A673 (cell line): ENCODE data around the gene NAB2. TPM values are rescaled to one million over a fixed set of nuclear protein-coding genes. Genes with fewer than 3 reads are reported as not detected.

ENCODE experiments used
- BruUV-seq: library from RNA; stranded (reverse); fragments of 400-500 nt; replicated peaks from 2 replicates; lab custom pipeline; 2021; lab: Mats Ljungman, UMichigan
- CTCF ChIA-PET: fragments of 300-600 bp; sonication (Branson Sonifier 250); formaldehyde crosslinking; loops from one replicate; lab custom pipeline; 2022; ENCODE audit warnings: antibody characterized with exemption; lab: Charles Lee
- POLR2A ChIA-PET: fragments of 300-600 bp; sonication (Branson Sonifier 250); formaldehyde crosslinking; loops from one replicate; lab custom pipeline; 2022; ENCODE audit warnings: antibody characterized with exemption; ENCODE audit not compliant: low non-redundant PET; lab: Charles Lee
- DNase-seq: peaks from one replicate; pipeline ENCODE4 v3.0.0-alpha.2; 2015; ENCODE audit warnings: low spot score
- H3K27ac ChIP-seq: fragments of 200-600 bp; sonication (generic); 2 replicates; pipeline ENCODE4 v1.5.1; 2016; ENCODE audit warnings: mixed run types, low read depth, mild to moderate bottlenecking, mixed read lengths, antibody characterized with exemption, low read length; ENCODE audit not compliant: poor library complexity, severe bottlenecking
- H3K27me3 ChIP-seq: fragments of 200-600 bp; sonication (generic); replicated peaks from 2 replicates; pipeline ENCODE4 v1.6.1; 2017; ENCODE audit warnings: mixed run types, low read depth, mild to moderate bottlenecking, mixed read lengths, antibody characterized with exemption, low read length; ENCODE audit not compliant: insufficient read depth, poor library complexity
- H3K36me3 ChIP-seq: fragments of 200-600 bp; sonication (generic); 2 replicates; pipeline ENCODE4 v1.6.1; 2016; ENCODE audit warnings: mixed run types, mild to moderate bottlenecking, mixed read lengths, antibody characterized with exemption, low read length; ENCODE audit not compliant: insufficient read depth, poor library complexity, severe bottlenecking
- H3K4me1 ChIP-seq: fragments of 200-600 bp; sonication (generic); 2 replicates; pipeline ENCODE4 v1.6.1; 2017; ENCODE audit warnings: mixed run types, mild to moderate bottlenecking, mixed read lengths, antibody characterized with exemption, low read length; ENCODE audit not compliant: insufficient read depth, poor library complexity, severe bottlenecking
- H3K4me3 ChIP-seq: fragments of 200-600 bp; sonication (generic); 2 replicates; pipeline ENCODE4 v1.5.1; 2016; ENCODE audit warnings: low read depth, mixed run types, mild to moderate bottlenecking, mixed read lengths, low read length; ENCODE audit not compliant: poor library complexity, severe bottlenecking
- H3K9me3 ChIP-seq: fragments of 200-600 bp; sonication (generic); 2 replicates; pipeline ENCODE4 v1.6.1; 2016; ENCODE audit warnings: mixed run types, low read depth, mild to moderate bottlenecking, mixed read lengths, antibody characterized with exemption, low read length; ENCODE audit not compliant: poor library complexity, severe bottlenecking
- EZH2 ChIP-seq: fragments of 200-600 bp; sonication (generic); IDR thresholded peaks from 2 replicates; pipeline ENCODE4 v1.6.1; 2017; ENCODE audit warnings: borderline replicate concordance, low read depth, mild to moderate bottlenecking, mixed read lengths, antibody characterized with exemption, low read length; ENCODE audit not compliant: poor library complexity, severe bottlenecking
- intact Hi-C: fragments of 100-400 bp; cut with micrococcal nuclease; formaldehyde crosslinking; loops from one replicate; pipeline ENCODE4 v1.10.0; 2022; ENCODE audit not compliant: unreplicated experiment
- total RNA-seq: library from RNA; stranded (reverse); gene quantifications from 2 replicates; pipeline ENCODE4 v1.2.3, GENCODE V29; 2021
- TF ChIP-seq, protein P1 (sequence below): fragments of 300-800, 200-600 bp; sonication (generic); conservative IDR thresholded peaks from 2 replicates; pipeline ENCODE4 v1.5.1; 2017; ENCODE audit warnings: low read depth, mild to moderate bottlenecking, antibody characterized with exemption, low read length, moderate library complexity, mixed read lengths

Gene NAB2
- total RNA-seq, 1 experiment from 2014 or later: 61.8 TPM

- no TSS peak for BruUV-seq
- intact Hi-C loops: no loop called here
- CTCF ChIA-PET: interaction anchor here (0.5 to 0.6 kb wide), 2 partner anchors 79 to 195 kb away, joined by 6 to 11 read pairs; partner anchors contain the start of gene LRP1
- DNase-seq: no peak
- H3K4me1 ChIP-seq: no peaks in the 10 kb centered on the region
- H3K27me3 ChIP-seq: no peaks in the 10 kb centered on the region
- no peak overlapping the region for H3K27ac ChIP-seq
- H3K4me3 ChIP-seq: no peak overlapping the region
- POLR2A ChIA-PET: no interaction called here
- H3K36me3 ChIP-seq: no peaks in the 10 kb centered on the region
- no peak for TF ChIP-seq EZH2
- TF ChIP-seq, protein P1, sequence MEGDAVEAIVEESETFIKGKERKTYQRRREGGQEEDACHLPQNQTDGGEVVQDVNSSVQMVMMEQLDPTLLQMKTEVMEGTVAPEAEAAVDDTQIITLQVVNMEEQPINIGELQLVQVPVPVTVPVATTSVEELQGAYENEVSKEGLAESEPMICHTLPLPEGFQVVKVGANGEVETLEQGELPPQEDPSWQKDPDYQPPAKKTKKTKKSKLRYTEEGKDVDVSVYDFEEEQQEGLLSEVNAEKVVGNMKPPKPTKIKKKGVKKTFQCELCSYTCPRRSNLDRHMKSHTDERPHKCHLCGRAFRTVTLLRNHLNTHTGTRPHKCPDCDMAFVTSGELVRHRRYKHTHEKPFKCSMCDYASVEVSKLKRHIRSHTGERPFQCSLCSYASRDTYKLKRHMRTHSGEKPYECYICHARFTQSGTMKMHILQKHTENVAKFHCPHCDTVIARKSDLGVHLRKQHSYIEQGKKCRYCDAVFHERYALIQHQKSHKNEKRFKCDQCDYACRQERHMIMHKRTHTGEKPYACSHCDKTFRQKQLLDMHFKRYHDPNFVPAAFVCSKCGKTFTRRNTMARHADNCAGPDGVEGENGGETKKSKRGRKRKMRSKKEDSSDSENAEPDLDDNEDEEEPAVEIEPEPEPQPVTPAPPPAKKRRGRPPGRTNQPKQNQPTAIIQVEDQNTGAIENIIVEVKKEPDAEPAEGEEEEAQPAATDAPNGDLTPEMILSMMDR: no peak
- H3K9me3 ChIP-seq: no peaks in the 10 kb centered on the region
Observed at GRCh38 chr12:57048423-57049118, 40.3 kb upstream of the NAB2 start.

DNA sequence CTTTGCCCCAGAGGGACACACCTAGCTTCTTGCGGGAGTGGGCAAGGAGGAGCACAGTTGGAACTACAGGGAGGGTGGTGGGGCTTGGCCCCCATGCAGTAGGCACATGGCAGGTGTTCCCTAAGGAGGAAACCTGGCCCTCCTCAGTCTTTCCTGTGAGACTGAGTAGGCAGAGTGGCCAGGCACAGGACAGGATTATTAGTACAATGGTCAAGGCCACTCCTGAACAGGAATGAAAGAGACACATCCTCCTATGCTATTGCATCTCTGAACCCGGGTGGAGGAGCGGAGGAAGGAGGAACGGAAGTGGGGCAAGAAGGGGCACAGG, 39.8 kb upstream of the NAB2 start:
- no peak for DNase-seq
- ChIA-PET CTCF (no interaction called here), POLR2A (no interaction called here)
- Histone ChIP-seq H3K9me3 (no peaks in the 10 kb centered on the region), H3K4me3 (no peak overlapping the region), H3K4me1 (no peaks in the 10 kb centered on the region), H3K27me3 (no peaks in the 10 kb centered on the region), H3K36me3 (no peaks in the 10 kb centered on the region), H3K27ac (no peak overlapping the region)
- TF ChIP-seq, protein P1: no peak
- no peak for TF ChIP-seq EZH2
- intact Hi-C loops: no loop called here
- BruUV-seq: no TSS peak

- Histone ChIP-seq H3K27ac (no peak within 1 kb of the TSS), H3K36me3 (no peaks in the 10 kb centered on the region), H3K4me1 (no peaks in the 10 kb centered on the region), H3K9me3 (no peaks in the 10 kb centered on the region), H3K4me3 (no peak within 1 kb of the TSS), H3K27me3 (no peaks in the 10 kb centered on the region)
- POLR2A ChIA-PET: no interaction called here
- intact Hi-C loops: no loop called here
- CTCF ChIA-PET: no interaction called here
- TF ChIP-seq, protein P1: no peak
- no peak for TF ChIP-seq EZH2
- no peak for DNase-seq
- BruUV-seq: no TSS peak
Observed at GRCh38 chr12:57049890-57050289, 39.0 kb upstream of the NAB2 start, which contains the start of gene MYO1A. MYO1A (minus strand) TSS chr12:57050129; CDS start chr12:57048323, 1,806 bp downstream.
